Measurements from ENCODE around the gene HDDC3. TPM values are rescaled to one million over a fixed set of nuclear protein-coding genes. Genes with fewer than 3 reads are reported as not detected.

The HDDC3 gene, protein sequence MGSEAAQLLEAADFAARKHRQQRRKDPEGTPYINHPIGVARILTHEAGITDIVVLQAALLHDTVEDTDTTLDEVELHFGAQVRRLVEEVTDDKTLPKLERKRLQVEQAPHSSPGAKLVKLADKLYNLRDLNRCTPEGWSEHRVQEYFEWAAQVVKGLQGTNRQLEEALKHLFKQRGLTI
- 17.1 and 17.7 TPM in 2 replicates for total RNA-seq

DNA sequence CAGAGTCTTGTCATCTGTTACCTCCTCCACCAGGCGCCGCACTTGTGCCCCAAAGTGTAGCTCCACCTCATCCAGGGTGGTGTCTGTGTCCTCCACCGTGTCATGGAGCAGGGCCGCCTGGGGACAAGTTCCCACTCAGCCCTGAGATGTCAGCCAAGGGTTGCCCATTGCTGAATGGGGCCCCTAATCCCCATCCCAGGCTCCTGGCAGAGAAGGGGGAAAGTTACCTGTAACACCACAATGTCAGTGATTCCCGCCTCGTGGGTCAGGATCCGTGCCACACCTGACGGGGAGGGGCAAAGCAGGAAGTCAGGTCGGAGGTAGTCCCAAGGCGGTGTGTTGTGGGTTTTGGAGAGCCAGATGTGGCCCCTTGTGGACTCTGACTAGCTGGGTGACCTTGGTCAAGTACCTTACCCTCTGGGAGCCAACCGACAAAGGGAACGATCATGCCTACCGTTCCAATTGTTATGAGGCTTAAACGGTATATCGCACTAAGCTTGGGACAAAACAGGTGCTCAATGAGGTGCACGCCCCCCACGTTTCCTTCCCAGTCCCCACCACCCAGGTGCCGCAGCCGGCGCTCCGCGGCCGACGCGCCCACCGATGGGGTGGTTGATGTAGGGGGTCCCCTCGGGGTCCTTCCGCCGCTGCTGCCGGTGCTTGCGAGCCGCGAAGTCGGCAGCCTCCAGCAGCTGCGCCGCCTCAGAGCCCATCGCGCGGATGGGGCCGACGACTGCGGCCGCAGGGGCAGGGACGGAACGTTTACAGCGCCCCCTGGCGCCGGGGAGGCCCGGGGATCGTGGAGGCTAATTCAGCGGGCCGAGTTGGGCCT lies at the start of gene HDDC3:
TSS of gene HDDC3 (minus strand) at position 722 of the 832 bp plus-strand sequence. CDS start at position 713, 9 bp downstream.
- no peak for DNase-seq (ENCODE audit: low read depth, low spot score)

DNA sequence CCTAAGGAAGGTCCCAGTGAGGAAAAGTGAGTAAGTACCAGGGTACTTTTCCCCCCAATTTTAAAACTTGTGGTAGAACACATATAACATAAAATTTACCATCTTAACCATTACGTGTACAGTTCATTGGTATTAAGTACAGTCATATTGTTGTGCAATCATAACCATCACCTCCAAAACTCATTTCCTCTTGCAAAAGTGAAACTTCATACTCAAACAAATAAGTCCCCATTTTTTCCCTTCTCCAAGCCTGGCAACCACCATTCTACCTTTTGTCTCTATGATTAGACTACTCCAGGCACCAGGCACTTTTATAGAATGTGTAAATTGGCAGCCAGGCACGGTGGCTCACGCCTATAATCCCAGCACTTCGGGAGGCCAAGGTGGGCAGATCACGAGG lies 49.8 kb upstream of the HDDC3 start:
- DNase-seq (ENCODE audit: low read depth, low spot score): no peak

DNA sequence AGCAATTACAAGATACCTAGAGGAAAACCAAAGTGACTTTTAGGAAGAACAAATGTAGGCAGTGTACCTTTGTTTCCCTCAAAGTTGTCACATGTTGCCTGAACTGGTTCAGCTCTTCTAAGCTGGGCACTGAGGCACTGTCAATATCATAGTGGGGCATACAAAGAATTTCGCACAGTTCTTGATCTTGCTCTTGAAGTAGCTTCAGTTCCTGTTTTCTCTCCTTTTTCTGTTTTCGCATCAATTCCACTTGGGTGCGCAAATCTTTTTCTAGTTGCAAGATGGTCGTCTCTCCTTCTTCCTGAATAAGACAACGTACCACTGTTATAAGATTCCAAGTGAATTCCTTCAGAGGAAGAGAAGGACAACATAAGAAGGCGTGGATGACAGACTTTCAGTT lies 49.3 kb upstream of the HDDC3 start:
- DNase-seq (ENCODE audit: low read depth, low spot score): no peak

DNA sequence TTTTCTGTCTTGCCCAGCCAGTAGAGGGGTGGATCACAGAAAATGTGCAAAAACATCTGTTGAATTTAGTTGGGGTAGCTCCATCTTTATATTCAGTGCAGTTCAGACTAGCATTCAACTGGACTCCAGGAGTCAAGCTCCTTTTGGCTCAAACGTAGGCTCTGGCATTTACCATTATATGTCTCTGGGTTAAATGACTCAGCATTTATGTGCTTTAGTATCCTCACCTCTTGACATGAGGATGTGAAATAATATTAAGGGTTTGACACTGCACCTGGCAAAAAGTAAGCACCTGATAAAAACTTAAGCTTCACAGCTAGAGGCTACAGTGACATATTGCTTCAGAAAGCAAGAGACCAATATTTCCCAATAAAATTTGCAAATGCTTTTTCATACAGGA lies 47.2 kb upstream of the HDDC3 start:
- no peak for DNase-seq (ENCODE audit: low read depth, low spot score)

DNA sequence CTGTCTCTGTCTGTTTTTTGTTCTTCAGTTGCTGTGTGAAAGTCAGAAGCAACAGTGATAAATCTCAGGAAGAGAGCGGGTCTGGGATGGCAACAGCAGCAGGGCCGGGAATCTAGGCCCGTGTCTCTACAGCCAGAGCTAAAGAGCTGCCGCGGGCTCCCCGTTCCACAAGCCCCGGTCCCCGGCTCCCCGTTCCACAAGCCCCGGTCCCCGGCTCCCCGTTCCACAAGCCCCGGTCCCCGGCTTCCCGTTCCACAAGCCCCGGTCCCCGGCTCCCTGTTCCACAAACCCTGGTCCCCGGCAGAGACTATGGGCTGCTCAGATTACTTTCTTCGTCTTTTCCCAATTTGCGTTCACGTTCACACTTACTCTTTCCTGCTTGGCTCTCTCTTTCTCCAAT lies 41.9 kb upstream of the HDDC3 start:
- DNase-seq (ENCODE audit: low read depth, low spot score): no peak

DNA sequence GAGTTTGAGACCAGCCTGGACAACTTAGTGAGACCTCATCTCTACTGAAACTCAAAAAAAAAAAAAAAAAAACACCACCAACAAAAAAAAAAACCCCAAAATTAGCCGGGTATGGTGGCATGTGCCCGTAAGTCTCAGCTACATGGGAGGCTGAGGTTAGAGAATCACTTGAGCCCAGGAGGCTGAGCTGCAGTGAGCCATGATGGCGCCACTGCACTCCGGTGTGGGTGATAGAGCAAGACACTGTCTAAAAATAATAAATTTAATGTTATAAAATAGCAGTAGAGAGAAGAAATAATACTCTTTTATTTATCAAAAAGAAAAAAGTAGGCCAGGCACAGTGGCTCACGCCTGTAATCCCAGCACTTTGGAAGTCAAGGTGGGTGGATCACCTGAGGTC lies 39.8 kb upstream of the HDDC3 start:
- no peak for DNase-seq (ENCODE audit: low read depth, low spot score)

DNA sequence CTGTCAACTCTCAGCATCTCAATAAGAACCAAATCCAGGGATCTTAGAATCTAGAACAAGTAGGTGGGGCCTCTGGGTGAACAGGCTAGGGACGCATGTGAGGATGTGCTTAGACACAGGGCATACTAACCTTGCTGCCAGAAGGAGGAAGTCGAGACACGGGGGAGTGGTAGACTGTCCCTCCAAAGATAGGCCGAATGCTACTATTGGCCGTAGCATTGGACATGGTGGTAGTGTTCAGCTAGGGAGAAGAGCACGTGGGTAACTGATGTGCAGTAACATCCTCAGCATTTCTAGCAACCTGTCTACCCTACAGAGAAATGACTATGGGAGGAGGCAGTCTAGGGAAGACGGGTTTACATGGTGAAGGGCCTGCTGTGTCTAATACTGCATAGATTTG lies 37.9 kb upstream of the HDDC3 start:
- DNase-seq (ENCODE audit: low read depth, low spot score): no peak

DNA sequence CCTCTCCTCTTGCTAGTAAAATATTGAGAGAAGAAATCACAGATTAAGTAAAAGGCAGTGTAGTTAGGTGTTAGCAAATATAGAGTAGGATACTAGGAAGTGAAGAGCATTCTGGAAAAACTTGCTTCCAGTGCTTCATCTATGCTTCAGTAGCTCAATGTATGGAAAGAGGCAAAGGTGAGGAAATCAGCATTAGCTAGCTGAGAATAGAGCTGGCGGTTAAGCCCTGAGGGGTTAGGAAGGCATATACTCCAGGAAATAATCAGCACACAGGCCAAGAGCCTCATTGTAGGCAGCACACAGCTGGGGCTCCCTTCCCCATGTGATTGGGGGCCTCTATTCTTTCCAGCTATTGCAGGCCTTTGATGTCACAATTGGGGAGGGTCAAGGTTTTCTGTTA lies 36.1 kb upstream of the HDDC3 start:
- DNase-seq (ENCODE audit: low read depth, low spot score): no peak

DNA sequence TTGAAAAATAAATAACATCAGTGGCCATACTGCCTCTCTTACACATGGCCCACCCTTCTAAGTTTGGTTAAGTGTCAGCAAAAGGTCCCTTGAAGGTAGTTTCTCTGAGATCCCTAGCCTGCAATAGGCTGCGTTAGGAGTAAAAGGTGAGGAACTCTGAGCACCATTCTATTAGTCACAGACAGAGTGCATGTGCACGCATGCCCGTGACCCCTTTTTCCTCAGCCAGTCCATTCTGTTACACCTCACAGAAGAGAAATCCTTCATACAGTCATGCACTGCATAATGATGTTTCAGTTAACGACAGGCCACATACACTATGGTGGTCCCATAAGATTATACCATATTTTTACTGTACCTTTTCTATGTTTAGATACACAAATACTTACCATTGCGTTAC lies 34.9 kb upstream of the HDDC3 start:
- DNase-seq (ENCODE audit: low read depth, low spot score): no peak

DNA sequence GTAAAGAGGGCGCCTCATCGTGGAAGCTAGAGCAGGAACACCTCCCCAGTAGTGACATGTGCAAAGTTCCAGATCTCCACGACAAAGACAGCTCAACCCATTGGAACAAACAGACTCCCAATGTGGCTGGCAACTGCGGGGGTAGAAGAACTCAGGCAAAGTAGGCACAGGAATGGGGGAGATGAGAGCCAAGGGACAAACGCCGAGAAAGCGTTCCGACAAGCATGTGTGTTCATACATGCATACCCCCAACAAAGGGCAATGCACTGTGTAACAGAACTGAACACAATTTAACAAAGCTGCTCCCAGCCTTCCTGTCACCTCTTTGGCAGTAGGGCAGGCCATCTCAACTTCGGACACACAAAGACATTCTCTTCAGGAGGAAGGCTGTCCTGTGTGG lies 33.9 kb upstream of the HDDC3 start:
- no peak for DNase-seq (ENCODE audit: low read depth, low spot score)

DNA sequence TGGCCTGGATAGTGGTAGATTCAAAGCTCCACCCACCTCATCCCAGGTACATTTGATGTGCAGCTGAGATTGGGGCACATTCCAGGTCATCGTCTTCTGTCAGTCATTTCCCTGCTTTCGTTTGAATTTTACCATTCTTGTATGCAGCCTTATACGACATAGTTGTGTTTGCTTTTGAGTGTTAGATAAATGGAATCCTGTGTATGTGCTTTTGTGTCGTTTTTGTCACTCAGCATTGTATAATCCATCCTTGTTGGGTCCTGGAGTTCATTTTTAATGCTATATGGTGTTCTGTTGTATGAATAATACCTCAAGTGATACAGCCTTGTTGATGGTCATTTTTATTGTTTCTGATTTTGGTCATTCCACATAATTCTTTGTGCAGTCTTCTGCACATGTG lies 29.7 kb upstream of the HDDC3 start:
- no peak for DNase-seq (ENCODE audit: low read depth, low spot score)

DNA sequence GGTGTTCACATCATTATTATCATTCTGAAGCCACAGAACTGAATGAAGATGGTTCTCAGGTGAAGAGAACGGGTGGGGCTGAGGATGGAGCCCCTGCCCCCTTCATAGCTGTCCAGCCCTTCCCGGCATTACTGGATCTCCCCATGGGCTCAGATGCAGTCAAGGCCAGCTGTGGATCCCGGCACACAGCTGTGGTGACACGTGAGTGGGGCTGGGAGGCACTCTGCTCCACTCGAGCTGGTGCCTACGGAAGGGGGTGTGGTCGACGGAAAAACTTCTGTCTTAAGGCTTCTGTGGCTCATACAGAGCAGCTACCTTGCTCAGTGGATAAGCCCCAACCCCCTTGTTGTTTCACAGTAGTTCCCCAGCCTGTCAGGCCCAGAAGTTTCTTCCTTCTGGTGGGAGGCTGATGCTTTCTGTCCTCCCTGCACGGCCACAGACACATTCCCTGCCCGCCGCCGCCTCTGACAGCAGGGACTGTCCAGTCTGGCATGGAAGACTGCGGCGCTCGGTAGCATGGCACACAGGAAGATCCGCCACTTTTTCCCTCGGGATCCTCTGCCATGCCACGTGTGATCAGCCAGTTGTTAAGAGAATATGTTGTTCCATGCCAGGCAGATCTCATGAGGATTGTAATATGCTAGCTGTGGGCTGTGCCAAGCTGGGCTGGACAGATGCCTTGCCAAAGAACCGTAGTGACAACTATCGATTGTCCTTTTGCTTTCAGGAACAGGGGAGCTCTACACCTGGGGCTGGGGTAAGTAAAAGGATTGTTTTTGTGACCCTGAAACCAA lies 28.1 kb upstream of the HDDC3 start:
- no peak for DNase-seq (ENCODE audit: low read depth, low spot score)

DNA sequence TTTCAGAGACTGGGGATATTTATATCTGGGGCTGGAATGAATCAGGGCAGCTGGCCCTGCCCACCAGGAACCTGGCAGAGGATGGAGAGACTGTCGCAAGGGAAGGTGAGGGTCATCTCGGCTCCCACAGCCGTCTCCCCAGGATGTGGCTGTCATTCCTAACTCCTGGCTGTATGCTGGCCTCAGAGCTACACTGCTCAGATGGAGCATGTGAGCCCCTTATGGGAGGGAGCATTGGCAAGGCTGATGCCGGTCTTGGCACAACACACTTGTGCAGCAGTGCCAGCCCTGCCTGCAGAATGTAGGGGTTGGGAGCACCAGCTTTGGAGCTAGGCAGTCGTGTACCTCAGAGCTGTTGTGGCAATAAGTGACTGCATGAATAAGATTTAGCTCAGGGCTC lies 27.5 kb upstream of the HDDC3 start:
- DNase-seq (ENCODE audit: low read depth, low spot score): no peak

DNA sequence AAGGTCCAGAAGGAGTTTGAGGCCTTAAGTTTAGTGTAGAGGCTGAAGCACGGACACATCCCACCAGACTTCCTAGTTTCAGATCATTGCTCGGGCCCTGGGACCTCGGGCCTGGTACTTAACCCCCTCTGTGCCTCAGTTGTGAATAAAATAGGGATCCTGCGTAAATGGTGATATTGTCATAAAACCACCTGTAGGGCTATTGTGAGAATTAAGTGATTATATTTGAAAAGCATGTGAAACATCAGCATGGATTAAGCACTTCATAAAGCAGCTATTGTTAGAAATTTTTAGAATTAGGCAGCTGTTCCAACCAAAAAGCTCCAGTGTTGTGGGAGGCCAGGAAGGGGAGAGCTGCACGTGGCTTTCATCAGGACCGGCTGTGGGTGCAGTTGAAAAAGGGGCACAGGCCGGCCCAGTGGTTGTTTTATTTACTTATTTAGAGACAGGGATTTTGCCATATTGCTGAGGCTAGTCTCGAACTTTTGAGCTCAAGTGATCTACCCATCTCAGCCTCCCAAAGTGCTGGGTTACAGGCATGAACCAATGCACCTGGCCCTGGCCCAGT lies 26.8 kb upstream of the HDDC3 start:
- no peak for DNase-seq (ENCODE audit: low read depth, low spot score)

DNA sequence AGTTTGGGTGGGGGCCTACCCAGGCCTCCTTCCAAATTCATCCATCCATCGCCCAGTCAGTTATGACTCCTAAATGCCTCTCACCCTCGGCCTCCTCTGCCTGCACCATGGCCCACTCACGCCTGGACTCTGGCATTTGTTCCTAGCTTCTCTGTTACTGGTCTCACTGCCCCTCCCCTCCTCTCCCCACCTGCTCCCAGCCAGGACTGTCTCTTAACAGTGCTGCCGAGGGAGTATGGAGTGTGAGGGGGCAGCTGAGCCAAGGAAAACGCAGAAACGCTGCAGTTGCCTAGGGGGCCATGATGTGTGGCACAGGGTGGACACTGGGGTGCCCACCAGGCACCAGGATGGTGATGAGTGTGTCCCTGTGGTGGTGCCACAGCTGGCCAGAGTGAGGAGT lies 25.4 kb upstream of the HDDC3 start:
- no peak for DNase-seq (ENCODE audit: low read depth, low spot score)

DNA sequence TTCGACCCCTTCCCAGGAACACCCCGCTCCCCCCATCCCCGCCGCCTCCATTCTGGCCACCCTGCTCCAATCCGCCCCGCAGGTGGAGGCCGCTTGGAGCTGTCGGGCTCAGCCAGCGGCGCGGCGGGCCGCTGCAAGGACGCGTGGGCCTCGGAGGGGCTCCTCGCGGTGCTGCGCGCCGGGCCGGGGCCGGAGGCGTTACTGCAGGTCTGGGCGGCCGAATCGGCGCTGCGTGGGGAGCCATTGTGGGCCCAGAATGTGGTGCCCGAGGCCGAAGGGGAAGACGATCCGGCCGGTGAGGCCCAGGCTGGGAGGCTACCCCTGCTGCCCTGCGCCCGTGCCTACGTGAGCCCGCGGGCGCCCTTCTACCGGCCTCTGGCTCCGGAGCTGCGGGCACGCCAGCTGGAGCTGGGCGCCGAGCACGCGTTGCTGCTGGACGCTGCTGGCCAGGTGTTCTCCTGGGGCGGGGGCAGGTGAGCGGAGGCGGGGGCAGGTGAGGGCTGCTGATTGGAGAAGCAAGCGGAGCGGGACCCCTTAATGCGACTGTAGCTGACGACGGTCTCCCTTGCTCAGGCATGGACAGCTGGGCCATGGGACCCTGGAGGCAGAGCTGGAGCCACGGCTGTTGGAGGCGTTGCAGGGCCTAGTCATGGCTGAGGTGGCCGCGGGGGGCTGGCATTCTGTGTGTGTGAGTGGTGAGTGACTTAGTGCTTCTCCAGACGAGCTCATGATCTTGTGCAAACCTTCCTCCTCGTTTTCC lies 24.9 kb upstream of the HDDC3 start:
- no peak for DNase-seq (ENCODE audit: low read depth, low spot score)

DNA sequence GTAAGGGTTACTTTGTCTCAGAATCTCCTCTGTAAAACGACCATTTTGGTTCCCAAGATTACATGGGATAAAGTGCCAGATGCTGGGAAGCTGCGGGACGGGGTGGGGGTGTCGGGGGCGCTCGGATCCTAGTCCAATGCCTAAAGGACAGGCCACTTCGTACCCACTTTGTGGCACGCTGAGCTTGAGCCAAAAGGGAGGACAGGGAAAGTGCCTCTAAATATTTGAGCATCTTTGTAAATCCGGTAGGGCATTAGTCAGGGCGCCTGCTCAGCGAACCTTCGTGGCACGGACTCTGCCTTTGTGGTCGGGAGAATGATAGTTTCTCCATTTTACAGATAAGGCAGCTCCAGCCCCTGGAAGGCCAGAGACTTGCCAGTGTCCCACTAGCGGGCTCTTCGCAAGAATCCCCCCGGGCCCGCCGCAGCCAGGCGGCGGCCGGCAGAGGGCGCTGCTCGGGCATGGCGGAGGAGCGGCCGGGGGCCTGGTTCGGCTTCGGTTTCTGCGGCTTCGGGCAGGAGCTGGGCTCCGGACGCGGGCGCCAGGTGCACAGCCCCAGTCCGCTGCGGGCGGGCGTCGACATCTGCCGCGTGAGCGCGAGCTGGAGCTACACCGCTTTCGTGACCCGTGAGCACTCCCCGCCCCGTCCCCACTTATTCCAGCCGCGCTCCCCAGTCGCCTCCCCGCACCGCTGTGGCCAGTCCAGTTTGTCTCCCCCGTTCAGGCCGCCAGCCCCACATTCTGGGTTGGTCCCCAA lies 24.1 kb upstream of the HDDC3 start:
- DNase-seq (ENCODE audit: low read depth, low spot score): peak; percentile 27

DNA sequence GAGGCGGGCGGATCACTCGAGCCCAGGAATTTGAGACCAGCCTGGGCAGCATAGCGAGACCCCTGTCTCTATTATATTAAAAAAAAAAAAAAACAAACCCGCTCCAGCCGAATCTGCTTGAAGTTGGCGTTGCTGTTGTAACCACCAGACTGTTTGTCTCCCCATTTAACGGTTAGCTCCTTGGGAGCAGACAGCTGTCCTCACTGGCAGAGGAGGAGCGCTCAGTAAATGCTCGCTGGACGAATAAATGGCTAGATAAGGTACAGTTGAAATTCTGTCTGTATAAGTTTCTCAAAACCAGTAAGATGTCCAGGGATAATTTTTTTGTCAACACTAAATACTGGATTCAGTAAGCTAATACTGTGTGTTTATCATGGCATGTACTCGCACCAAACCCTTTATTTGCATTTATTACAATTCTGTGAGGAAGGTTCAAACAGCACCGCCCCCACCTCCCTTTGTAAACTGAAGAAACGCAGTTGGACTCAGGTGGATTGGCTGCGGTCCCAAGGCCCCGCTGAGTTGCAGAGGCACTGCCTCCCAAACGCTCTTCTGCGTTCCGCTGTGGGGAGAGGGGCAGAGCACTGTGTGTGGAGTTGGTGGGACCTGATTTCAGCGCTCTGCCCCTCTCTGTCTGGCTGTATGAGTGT lies 23.4 kb upstream of the HDDC3 start:
- DNase-seq (ENCODE audit: low read depth, low spot score): no peak

DNA sequence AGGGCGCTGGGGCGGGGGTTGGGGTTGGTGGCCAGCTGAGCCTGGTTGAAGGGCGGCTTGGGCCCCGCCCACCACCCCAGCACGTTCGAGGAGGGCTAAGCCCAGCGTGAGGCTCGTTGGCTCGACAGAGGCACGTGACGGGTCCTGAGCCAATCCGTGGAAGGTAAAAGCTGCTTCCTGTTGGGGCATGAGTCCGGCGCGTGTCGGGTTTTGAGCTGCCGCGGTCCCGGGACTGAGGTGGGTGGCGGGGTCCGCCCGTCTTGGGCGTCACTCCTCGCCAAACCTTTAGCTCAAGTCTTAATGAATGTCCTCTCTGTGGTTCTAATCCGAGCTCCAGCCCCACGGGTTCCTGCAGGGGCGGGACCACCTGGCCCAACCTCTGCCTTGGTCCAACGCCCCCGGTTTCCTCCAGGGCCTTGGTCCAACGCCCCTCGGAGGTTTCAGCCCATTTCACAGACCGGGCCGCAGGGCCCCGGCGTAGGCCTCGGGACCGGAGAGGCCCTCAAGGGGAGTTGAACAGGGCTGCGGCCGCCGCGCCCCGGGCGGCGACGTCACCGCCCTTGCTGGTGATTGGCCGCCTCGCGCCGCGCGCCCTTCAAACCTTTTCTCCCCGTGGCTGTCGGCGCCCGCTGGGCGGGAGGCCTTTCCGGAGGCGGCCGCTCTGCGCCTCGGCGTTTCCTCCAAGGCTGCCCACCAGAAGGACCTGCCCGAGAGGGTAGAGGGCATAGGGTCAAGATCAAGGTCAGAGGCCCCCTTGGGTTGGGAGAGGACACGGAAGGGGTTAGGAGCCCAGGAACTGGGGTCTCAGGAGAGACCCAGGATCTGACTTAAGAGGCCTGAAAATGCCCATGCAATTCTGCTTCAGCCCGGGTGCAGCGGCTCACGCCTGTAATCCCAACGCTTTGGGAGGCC lies 22.6 kb upstream of the HDDC3 start, which contains the start of gene RCCD1:
TSS of gene RCCD1 (plus strand) at position 173 of the 912 bp plus-strand sequence. CDS start 1,851 bp downstream, outside the sequence.
- peak; percentile 80 for DNase-seq (ENCODE audit: low read depth, low spot score)

Data from pulmonary artery endothelial cell (primary cell).